ENCODE data around the gene GATA3.

Gene GATA3

DNA sequence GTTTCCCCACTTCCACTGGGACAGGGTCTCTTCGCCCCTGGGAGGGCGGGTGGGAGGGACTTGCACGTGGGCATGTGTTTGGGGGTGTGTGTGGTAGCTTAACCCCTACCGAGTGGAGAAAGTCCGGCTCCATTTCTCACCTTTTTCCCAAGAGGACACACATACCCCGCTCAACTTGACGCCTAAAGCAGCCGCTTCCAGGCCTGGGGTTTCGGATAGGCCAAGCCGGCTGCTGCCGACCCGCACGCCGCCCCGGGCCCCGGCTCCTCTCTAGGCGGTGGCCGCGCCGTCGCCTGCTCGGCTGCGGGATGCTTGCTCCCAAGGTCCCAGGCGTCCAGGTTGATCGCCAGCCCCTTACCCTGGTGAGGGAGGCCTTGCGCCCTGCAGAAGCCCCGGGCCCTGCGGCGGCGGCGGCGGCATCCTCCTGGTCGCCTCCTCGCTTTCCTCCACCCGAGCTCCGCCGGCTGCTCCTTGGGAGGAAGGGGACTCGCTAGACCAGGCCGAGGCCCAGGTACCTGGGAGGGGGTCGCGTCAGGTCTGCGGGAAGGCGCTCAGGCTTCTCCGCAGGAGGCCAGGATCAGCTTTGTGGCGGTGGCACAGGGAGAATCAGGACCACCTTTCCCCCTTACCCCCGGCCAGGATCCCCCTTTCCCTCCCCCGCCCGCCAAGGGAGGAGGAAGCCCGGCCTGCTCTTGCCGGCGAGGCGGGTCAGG lies 3.2 kb upstream of the GATA3 start:
- no peak for DNase-seq (ENCODE audit: low read depth in 3 of 3, low spot score in 1 of 3)

DNA sequence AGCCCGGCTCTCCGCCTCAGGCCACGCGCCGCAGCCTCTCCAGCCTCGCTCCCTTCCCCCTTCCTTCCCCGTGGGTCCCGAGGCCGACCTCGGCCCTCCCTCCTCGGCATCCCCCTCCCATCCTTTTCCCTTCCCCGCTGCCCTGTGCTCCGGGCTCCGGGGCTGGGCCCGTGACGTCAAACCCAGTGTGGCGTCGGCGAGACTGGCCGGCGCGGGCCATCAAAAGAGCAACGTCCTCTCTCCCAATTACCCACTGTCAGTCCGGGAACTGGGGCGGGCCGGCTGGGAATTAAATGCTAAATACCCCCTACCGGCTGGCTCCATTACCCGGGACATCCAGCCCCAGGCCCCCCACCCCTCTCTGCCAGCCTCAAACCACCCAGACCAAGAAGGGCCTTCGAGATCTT lies 2.6 kb upstream of the GATA3 start:
- DNase-seq (ENCODE audit: low read depth in 3 of 3, low spot score in 1 of 3): no peak

- no peak for DNase-seq (ENCODE audit: low read depth in 3 of 3, low spot score in 1 of 3)
These were observed 2.0 kb upstream of the GATA3 start for GRCh38 chr10:8052341-8052955.

DNA sequence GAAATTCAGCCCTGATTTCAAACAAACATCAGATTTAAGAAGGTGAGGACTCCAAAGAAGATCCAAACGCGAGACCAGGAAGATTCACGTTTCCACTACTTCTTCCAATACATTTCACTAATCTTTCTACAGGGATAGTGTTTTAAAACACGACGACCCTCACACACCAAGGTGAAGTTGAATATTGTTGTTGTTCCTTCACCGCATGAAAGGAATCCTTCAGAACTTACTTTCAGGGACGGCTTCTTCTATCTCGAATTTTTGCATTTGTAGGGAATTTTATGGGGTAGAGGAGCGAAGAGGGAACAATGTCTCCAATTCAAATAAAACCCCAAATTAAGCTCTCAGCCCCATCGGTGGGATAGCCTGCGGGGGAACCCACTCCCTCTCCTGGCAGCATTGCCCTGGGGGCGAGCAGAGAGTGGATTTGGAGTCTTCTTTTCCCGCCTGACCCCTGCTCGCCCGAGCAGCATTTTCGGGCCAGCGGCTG lies 1.5 kb upstream of the GATA3 start:
- DNase-seq (ENCODE audit: low read depth in 3 of 3, low spot score in 1 of 3): no peak

GRCh38 chr10:8053446-8054243 lies 843 bp upstream of the GATA3 start:
- DNase-seq (ENCODE audit: low read depth in 3 of 3, low spot score in 1 of 3): peak; percentile 84 to 99 (median 85)

- DNase-seq (ENCODE audit: low read depth in 3 of 3, low spot score in 1 of 3): no peak
These were observed 319 bp upstream of the GATA3 start for GRCh38 chr10:8054244-8054493.

GRCh38 chr10:8055420-8056349 lies 1.2 kb downstream of the GATA3 start:
- DNase-seq (ENCODE audit: low read depth in 3 of 3, low spot score in 1 of 3): no peak

DNA sequence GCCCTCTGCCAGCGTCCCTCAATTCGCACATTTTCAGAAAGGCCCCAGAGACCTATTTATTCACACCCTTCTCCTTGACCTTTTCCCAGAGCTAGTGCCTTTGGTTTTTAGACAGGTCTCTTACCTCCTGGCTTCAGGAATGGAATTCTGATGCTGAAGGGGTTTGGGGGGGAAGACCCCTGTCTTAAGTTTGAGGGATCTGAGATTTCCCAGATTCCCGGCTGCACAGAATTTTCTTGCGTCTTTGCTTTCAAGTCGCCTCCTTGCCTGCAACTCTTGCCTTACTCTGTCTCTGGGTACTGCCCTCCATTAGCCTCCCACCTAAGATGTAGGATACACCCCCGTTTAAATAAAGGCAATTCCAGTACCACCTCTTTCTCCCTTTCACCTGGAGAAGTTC lies 1.9 kb downstream of the GATA3 start:
- no peak for DNase-seq (ENCODE audit: low read depth in 3 of 3, low spot score in 1 of 3)

- DNase-seq (ENCODE audit: low read depth in 3 of 3, low spot score in 1 of 3): no peak
These were observed 2.4 kb downstream of the GATA3 start for GRCh38 chr10:8056871-8057331.

DNA sequence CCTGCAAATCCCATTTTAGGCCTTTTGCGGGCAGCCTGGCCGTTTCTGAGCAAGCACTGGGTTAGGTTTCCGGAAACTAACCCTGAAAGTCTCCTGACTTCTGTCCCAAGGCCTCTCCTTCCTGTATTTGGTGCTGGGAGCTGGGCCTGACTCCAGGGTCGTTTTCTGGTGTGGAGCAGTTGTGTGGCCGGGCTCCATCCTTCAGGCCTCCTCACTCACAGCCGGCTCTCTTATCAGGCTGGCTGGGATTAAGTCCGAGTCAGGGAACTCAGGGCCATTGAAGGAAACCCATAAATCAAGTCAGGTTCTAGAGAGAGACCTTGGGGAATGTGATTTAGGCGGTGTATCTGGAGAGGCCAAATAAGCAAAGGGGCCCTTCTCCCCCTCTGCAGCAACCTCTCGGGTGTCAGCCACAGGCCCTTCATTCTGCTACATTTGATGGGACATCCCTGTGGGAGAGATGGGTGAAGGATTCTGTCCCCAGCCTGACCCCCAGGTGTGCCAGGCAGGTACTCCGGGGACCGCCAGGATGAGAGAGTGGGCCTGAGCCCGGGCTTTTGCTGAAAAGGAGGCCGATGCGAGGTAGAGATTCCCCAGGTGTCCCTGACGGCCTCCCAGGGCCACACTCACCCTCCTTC lies 3.3 kb downstream of the GATA3 start:
- DNase-seq (ENCODE audit: low read depth in 3 of 3, low spot score in 1 of 3): no peak

GRCh38 chr10:8058274-8059111 lies 4.0 kb downstream of the GATA3 start:
- no peak for DNase-seq (ENCODE audit: low read depth in 3 of 3, low spot score in 1 of 3)

GRCh38 chr10:8059191-8059936 lies 4.9 kb downstream of the GATA3 start:
- DNase-seq (ENCODE audit: low read depth in 3 of 3, low spot score in 1 of 3): no peak

DNA sequence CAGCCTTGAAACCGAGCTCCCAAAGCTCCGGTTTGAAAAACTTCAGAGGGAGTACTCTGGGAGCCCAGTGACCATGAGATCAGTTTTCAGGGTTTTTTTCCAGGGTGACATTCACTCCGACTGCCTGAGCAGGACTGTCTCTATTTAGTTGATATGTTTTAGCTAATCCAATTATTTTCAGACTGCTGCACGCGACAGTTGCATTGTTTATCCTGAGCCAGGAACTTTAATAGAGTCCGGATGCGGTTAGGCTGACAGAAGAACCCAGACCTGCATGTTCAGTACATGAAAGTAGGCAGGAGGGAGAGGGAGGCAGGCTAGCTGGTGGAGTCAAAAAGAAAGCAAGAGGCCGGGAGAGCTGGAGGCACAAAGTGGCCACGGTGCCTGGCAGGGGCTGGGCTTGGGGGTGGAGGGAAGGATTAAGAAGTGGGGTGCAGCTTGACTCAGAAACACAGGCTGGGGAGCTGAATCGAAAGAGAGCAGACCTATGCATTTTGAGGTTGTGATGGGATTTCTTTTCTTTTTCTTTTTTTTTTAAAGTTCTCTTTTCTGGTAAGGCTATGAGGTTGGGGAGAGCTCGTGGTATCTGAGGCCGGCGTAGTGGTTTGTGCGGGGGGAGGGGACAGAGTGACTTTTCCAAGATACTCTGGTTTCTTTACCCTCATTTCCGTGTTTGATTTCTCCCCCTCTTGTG lies 5.7 kb downstream of the GATA3 start:
- no peak for DNase-seq (ENCODE audit: low read depth in 3 of 3, low spot score in 1 of 3)

DNA sequence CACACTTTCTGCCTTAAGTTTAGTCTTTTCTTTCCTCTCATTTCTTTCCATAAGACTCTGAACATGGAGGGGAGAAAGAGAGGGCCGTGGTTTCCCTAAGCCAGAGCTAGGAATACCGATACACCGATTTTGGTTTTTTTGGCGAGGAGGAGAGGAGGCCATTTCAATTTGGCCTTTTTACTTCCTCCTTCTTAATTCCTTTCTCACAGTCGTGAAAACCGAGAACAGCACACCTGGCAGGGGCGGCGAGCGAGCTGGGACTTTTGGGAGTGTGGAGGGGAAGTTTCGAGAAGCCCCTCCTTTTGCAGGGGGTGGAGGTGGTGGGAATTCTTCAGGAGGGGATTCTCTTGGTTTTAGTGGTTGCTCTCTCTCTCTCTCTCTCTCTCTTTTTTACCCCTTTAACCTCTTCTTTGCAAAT lies 6.2 kb downstream of the GATA3 start:
- no peak for DNase-seq (ENCODE audit: low read depth in 3 of 3, low spot score in 1 of 3)

- DNase-seq (ENCODE audit: low read depth in 3 of 3, low spot score in 1 of 3): no peak
These were observed 7.1 kb downstream of the GATA3 start for GRCh38 chr10:8061274-8062211.

GRCh38 chr10:8063128-8063908 lies 8.8 kb downstream of the GATA3 start:
- no peak for DNase-seq (ENCODE audit: low read depth in 3 of 3, low spot score in 1 of 3)

- DNase-seq (ENCODE audit: low read depth in 3 of 3, low spot score in 1 of 3): no peak
These were observed 9.4 kb downstream of the GATA3 start for GRCh38 chr10:8063935-8064334.
